ENCODE results near the gene OST4.

GRCh38 chr2:27060323-27060722, 11.1 kb downstream of the OST4 start:
- TF ChIP-seq POLR2A (IDR thresholded peaks at IDR 0.05; ENCODE audit: low read depth, low read length) (peak; percentile 43; the same call in 1 of the 2 replicates), CTCF (IDR thresholded peaks at IDR 0.05 in 2 of 3, conservative IDR thresholded peaks at IDR 0.05 in 1 of 3; ENCODE audit: control insufficient read depth in 2 of 3, extremely low read depth in 1 of 3, insufficient read depth in 1 of 3, low read depth in 3 of 3, low read length in 3 of 3) (no peak), EP300 (IDR thresholded peaks at IDR 0.05; ENCODE audit: borderline replicate concordance in 1 of 2, control insufficient read depth in 1 of 2, low read depth in 2 of 2, low read length in 2 of 2) (no peak), RCOR1 (conservative IDR thresholded peaks at IDR 0.05; ENCODE audit: low read depth, low read length) (no peak), NFYB (IDR thresholded peaks at IDR 0.05; ENCODE audit: insufficient read depth, low read depth, low read length) (no peak), SMAD1 (IDR thresholded peaks at IDR 0.05; ENCODE audit: low read depth, partially characterized antibody) (no peak), YY1 (IDR thresholded peaks at IDR 0.05; ENCODE audit: low read depth, low read length) (no peak), EZH2 (IDR thresholded peaks at IDR 0.05; ENCODE audit: borderline replicate concordance, control insufficient read depth, low read depth, low read length) (no peak), CREB1 (IDR thresholded peaks at IDR 0.05; ENCODE audit: low read depth) (no peak), RAD21 (IDR thresholded peaks at IDR 0.05; ENCODE audit: insufficient read depth, low read depth, low read length) (no peak), ZNF274 (IDR thresholded peaks at IDR 0.05; ENCODE audit: insufficient read depth, insufficient read length) (no peak), RFX5 (IDR thresholded peaks at IDR 0.05; ENCODE audit: low read depth, low read length) (no peak), ETV6 (conservative IDR thresholded peaks at IDR 0.05 in 1 of 2, IDR thresholded peaks at IDR 0.05 in 1 of 2; ENCODE audit: borderline replicate concordance in 1 of 2, low read depth in 1 of 2) (no peak), BRCA1 (IDR thresholded peaks at IDR 0.05; ENCODE audit: low read depth, low read length) (no peak)
